ENCODE data around the gene AIP. TPM values are rescaled to one million over a fixed set of nuclear protein-coding genes. Genes with fewer than 3 reads are reported as not detected.

AIP gene
- total and polyA plus RNA-seq, 9 of the 15 experiments (the other 6 are each of a cell fraction or from before 2014, with no cell fraction given) = 5.2 to 92.5 (median 52.7) TPM

- intact Hi-C loops (cut with micrococcal nuclease) = loop anchor here (1.0 kb wide), 1 partner anchor 21 kb away; no protein-coding TSS in a partner anchor
- Histone ChIP-seq H3K27ac (ENCODE audit: extremely low read depth, low read depth, low read length) (no peak overlapping the region), H3K79me2 (ENCODE audit: control insufficient read depth, insufficient read depth, low read length) (peaks cover 33% of the 10 kb centered on the region), H4K20me1 (replicated peaks; ENCODE audit: control insufficient read depth, insufficient read depth, low read length) (no peaks in the 10 kb centered on the region), H3K4me1 (replicated peaks in 1 of 2; ENCODE audit: control insufficient read depth in 2 of 2, insufficient read depth in 2 of 2, low read length in 2 of 2) (peaks cover 24 to 72% of the 10 kb centered on the region in 2 experiments), H3K4me3 (peak overlapping the region; percentile 73; the same call in 1 of the 2 replicates), H3K9ac (ENCODE audit: insufficient read depth in 1 of 2, low read depth in 2 of 2, low read length in 2 of 2) (peak overlapping the region in 1 of 2 experiments; percentile 61; a peak in 2 of 4 replicates), H3K27me3 (ENCODE audit: control insufficient read depth in 2 of 2, insufficient read depth in 2 of 2, low read length in 2 of 2) (no peaks in the 10 kb centered on the region), H3K9me1 (ENCODE audit: control insufficient read depth, insufficient read depth, low read length) (peaks cover 6% of the 10 kb centered on the region), H3K4me2 (ENCODE audit: insufficient read depth, low read length) (0 out of 2 replicates have a peak overlapping the region, but pooled peaks have one; percentile 90), H3K9me3 (replicated peaks; ENCODE audit: control insufficient read depth, insufficient read depth, low read depth, low read length) (no peaks in the 10 kb centered on the region), H3K36me3 (ENCODE audit: control insufficient read depth, insufficient read depth, low read length) (peaks cover 53% of the 10 kb centered on the region; the same call in 2 of the 3 replicates), H2AFZ (ENCODE audit: low read depth, low read length) (no peak overlapping the region)
- TF ChIP-seq MTA2 (IDR thresholded peaks at IDR 0.05; ENCODE audit: low read depth) (no peak), COPS2 (conservative IDR thresholded peaks at IDR 0.05) (no peak), SAFB2 (IDR thresholded peaks at IDR 0.05; ENCODE audit: borderline replicate concordance, low read depth, low read length, severe bottlenecking) (no peak), SRSF1 (IDR thresholded peaks at IDR 0.05; ENCODE audit: low read depth, low read length) (no peak), ZSCAN32 (CRISPR knock-in tag; IDR thresholded peaks at IDR 0.05) (no peak), USF1 (CRISPR knock-in tag; IDR thresholded peaks at IDR 0.05) (no peak)
- POLR2A ChIA-PET = interaction anchor here (0.6 to 1.1 kb wide), 2 partner anchors 13 to 121 kb away, joined by 3 read pairs; no protein-coding TSS in a partner anchor
- 96% methylated on average over 13 of the region's 19 CpGs for WGBS (ENCODE audit: insufficient coverage, low coverage, missing lambda C conversion rate)
- DNase-seq (ENCODE audit: extremely low read depth in 1 of 4, low spot score in 3 of 4) (no peak), ATAC-seq (no peak), FAIRE-seq (no peak)
- CTCF ChIA-PET (ENCODE audit: low intra/inter-chr PET ratio) = no interaction called here
- in situ Hi-C loops (cut with MboI) = no loop called here
- BruUV-seq (replicated peaks) = no TSS peak
Observed at GRCh38 chr11:67503119-67504004, 20.5 kb downstream of the AIP start.

Measured in K562 (cell line).